K562 (cell line): ENCODE measurements around the gene SIGLEC5. TPM values are rescaled to one million over a fixed set of nuclear protein-coding genes. Genes with fewer than 3 reads are reported as not detected.

ENCODE experiments used
- CBFB ChIP-seq: sonication (generic); formaldehyde crosslinking; IDR thresholded peaks from 2 replicates; pipeline ENCODE4 v1.4.0; 2020; ENCODE audit warnings: mild to moderate bottlenecking, missing genetic modification reagents
- DPF2 ChIP-seq: fragments of 450-650 bp; IDR thresholded peaks from 2 replicates; pipeline ENCODE4 v1.6.1; 2016
- ETV1 ChIP-seq: fragments of 450-650 bp; conservative IDR thresholded peaks from 2 replicates; pipeline ENCODE4 v1.6.1; 2016; ENCODE audit warnings: missing genetic modification characterization, control low read depth, low read depth, missing compliant biosample characterization
- HCFC1 ChIP-seq: IDR thresholded peaks from 2 replicates; pipeline ENCODE4 v1.6.1; 2012; ENCODE audit warnings: low read depth, low read length, improper control_type of control experiment
- HDAC2 ChIP-seq: fragments of 450-650 bp; IDR thresholded peaks from 2 replicates; pipeline ENCODE4 v1.6.1; 2016; ENCODE audit warnings: mild to moderate bottlenecking
- HES1 ChIP-seq: fragments of 450-650 bp; IDR thresholded peaks from 2 replicates; pipeline ENCODE4 v1.6.1; 2016; ENCODE audit warnings: low read depth, mild to moderate bottlenecking, moderate library complexity
- HMGN3 ChIP-seq: IDR thresholded peaks from 2 replicates; pipeline ENCODE4 v1.6.1; 2011; ENCODE audit warnings: borderline replicate concordance, low read depth, mild to moderate bottlenecking, mixed read lengths, low read length; ENCODE audit not compliant: insufficient read length; ENCODE audit errors: extremely low read depth
- ILF3 ChIP-seq: fragments of 450-650 bp; IDR thresholded peaks from 2 replicates; pipeline ENCODE4 v1.6.1; 2018; ENCODE audit warnings: antibody characterized with exemption, mild to moderate bottlenecking, moderate library complexity, borderline replicate concordance
- KDM4B ChIP-seq, 2 experiments: fragments of 450-650 bp in 1 of 2; sonication (generic) in 1 of 2; IDR thresholded peaks; 2 replicates each; pipeline ENCODE4 v1.6.1; 2016 to 2017; ENCODE audit warnings: borderline replicate concordance in 2 of 2, antibody characterized with exemption in 1 of 2, low read depth in 1 of 2, mild to moderate bottlenecking in 1 of 2
- NCOA2 ChIP-seq, 2 experiments: fragments of 450-650 bp; IDR thresholded peaks; 2 replicates each; pipeline ENCODE4 v1.6.1; 2018; ENCODE audit warnings: mild to moderate bottlenecking in 2 of 2, moderate library complexity in 1 of 2; ENCODE audit not compliant: partially characterized antibody in 2 of 2
- NCOA6 ChIP-seq: fragments of 450-650 bp; IDR thresholded peaks from 2 replicates; pipeline ENCODE4 v1.6.1; 2017; ENCODE audit warnings: mild to moderate bottlenecking
- NFE2L1 ChIP-seq: fragments of 450-650 bp; IDR thresholded peaks from 2 replicates; pipeline ENCODE4 v1.6.1; 2016; ENCODE audit warnings: missing genetic modification characterization, low read depth, mild to moderate bottlenecking, missing compliant biosample characterization, moderate library complexity, borderline replicate concordance
- NFXL1 ChIP-seq: fragments of 450-650 bp; formaldehyde crosslinking; IDR thresholded peaks from 2 replicates; pipeline ENCODE4 v1.4.0; 2021; ENCODE audit warnings: mild to moderate bottlenecking
- NR4A1 ChIP-seq, 2 experiments: fragments of 250-450 bp in 1 of 2; fragments of 450-650 bp in 1 of 2; sonication (Bioruptor Pico) in 1 of 2; IDR thresholded peaks; 2 replicates each; pipeline versions ENCODE4 v1.4.0 to v1.6.1; 2016 to 2020; ENCODE audit warnings: mild to moderate bottlenecking in 2 of 2, missing compliant biosample characterization in 1 of 2, missing genetic modification characterization in 1 of 2, moderate library complexity in 1 of 2
- RBFOX2 ChIP-seq: fragments of 200-400 bp; formaldehyde crosslinking; IDR thresholded peaks from 2 replicates; pipeline ENCODE4 v1.6.1; 2017; ENCODE audit warnings: low read depth, mild to moderate bottlenecking, low read length, moderate library complexity
- RBM22 ChIP-seq: fragments of 200-400 bp; formaldehyde crosslinking; IDR thresholded peaks from 2 replicates; pipeline ENCODE4 v1.6.1; 2018; ENCODE audit warnings: low read length, low read depth; ENCODE audit not compliant: poor library complexity, severe bottlenecking
- RHOXF2B ChIP-seq: fragments of 250-450 bp; sonication (Bioruptor Pico); conservative IDR thresholded peaks from 2 replicates; pipeline ENCODE4 v1.5.1; 2021
- TAF7 ChIP-seq: fragments of 450-650 bp; IDR thresholded peaks from 2 replicates; pipeline ENCODE4 v1.6.1; 2016; ENCODE audit warnings: missing genetic modification characterization, missing compliant biosample characterization
- TBL1XR1 ChIP-seq, 2 experiments: IDR thresholded peaks; 2 replicates each; pipeline ENCODE4 v1.6.1; 2012; ENCODE audit warnings: improper control_type of control experiment in 2 of 2, low read length in 2 of 2, mild to moderate bottlenecking in 1 of 2
- THAP7 ChIP-seq: fragments of 250-450 bp; sonication (Bioruptor Pico); IDR thresholded peaks from 2 replicates; pipeline ENCODE4 v1.5.0; 2021
- ZNF175 ChIP-seq: fragments of 200-800 bp; sonication (Bioruptor generic); IDR thresholded peaks from 2 replicates; pipeline ENCODE4 v1.6.1; 2016; ENCODE audit warnings: low read depth, mild to moderate bottlenecking, missing genetic modification characterization, missing compliant biosample characterization
- ZNF24 ChIP-seq: fragments of 450-650 bp; IDR thresholded peaks from 2 replicates; pipeline ENCODE4 v1.6.1; 2016
- ZNF324 ChIP-seq: fragments of 250-450 bp; sonication (Bioruptor Pico); IDR thresholded peaks from 2 replicates; pipeline ENCODE4 v1.4.0; 2020; ENCODE audit warnings: mild to moderate bottlenecking
- ZNF780A ChIP-seq: fragments of 250-450 bp; sonication (Bioruptor Pico); IDR thresholded peaks from 2 replicates; pipeline ENCODE4 v1.5.0; 2021; ENCODE audit warnings: mild to moderate bottlenecking
- polyA plus RNA-seq, 8 experiments: library from polyadenylated mRNA; depleted of rRNA in 4 of 8; stranded (reverse) in 5 of 8; unstranded in 3 of 8; fragments of >200 nt; fragmentation: Nextera tagmentation in 2 of 8; fragmentation: Illumina TruSeq in 1 of 8; extraction: Ambion mirVana in 2 of 8; extraction: Trizol in 1 of 8; gene quantifications; 2 replicates each; pipeline versions ENCODE4 v1.2.1 to v1.2.3, GENCODE V29; 2011 to 2014; ENCODE audit warnings: inconsistent platforms in 1 of 8, missing spikeins in 1 of 8
- total RNA-seq, 7 experiments: library from RNA; depleted of rRNA in 6 of 7; stranded (reverse); fragments of >200 nt in 6 of 7; fragmentation: Illumina TruSeq in 2 of 7; extraction: Trizol in 2 of 7; gene quantifications; 2 replicates each; pipeline versions ENCODE4 v1.2.1 to v1.2.3, GENCODE V29; 2011 to 2021; ENCODE audit warnings: low replicate concordance in 1 of 7
- TF ChIP-seq, protein P1 (sequence below): fragments of 450-650 bp; conservative IDR thresholded peaks from 2 replicates; pipeline ENCODE4 v1.6.1; 2016; ENCODE audit warnings: missing genetic modification characterization, low read depth, mild to moderate bottlenecking, missing compliant biosample characterization, moderate library complexity
- TF ChIP-seq, protein P2 (sequence below): fragments of 250-450 bp; sonication (Bioruptor Pico); IDR thresholded peaks from 2 replicates; pipeline ENCODE4 v1.5.0; 2020; ENCODE audit warnings: mild to moderate bottlenecking, borderline replicate concordance

SIGLEC5 gene
- total and polyA plus RNA-seq, 9 of the 15 experiments (the other 6 are each of a cell fraction or from before 2014, with no cell fraction given): 0.14 TPM; not detected in 8

DNA sequence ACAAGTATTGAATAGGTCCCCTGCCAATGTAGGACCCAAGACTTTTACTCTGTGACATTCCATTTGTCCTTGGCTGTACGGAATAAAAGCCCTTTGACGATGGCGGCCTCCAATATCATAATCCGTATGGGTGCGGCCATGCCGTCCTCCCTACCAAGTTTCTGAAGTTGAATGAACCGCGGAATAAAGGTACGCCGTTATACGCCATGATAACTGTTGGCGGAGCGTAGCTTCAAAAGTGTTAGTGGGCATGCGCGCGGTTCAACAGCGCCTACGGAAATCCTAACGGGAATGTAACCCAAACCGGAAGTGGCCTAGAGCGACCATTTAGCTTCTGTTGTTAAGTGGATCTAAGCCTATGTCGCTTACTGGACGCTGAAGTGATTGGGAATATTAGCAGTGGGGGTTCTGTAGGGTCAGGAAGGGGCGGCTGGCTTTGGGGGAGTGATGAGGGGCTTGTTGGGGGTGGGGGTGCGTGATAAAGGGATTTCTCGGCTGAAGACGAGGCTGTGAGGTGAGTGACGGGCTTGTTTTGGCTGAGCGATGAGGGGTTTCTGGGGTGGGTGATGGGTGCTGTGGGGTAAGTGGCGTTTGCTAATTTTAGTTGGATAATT, 59.1 kb downstream of the SIGLEC5 start, which contains the start of gene ZNF175 (continued):
- TF ChIP-seq TBL1XR1 (IDR thresholded peaks at IDR 0.05; ENCODE audit: low read length in 2 of 2): no peak; a peak in 1 of 4 replicates
- no peak for TF ChIP-seq HMGN3
- TF ChIP-seq ZNF780A (CRISPR knock-in tag): no peak
- no peak for TF ChIP-seq ZNF324 (CRISPR knock-in tag)
- no peak for TF ChIP-seq KDM4B (IDR thresholded peaks at IDR 0.05; ENCODE audit: borderline replicate concordance in 2 of 2, low read depth in 1 of 2)
- TF ChIP-seq HES1: no peak
- peak; percentile 87 for TF ChIP-seq ETV1
- no peak for TF ChIP-seq ILF3
- TF ChIP-seq TAF7 (tag): no peak
- no peak for TF ChIP-seq ZNF24
- no peak for TF ChIP-seq RBM22
- no peak for TF ChIP-seq NFE2L1 (tag)
- TF ChIP-seq DPF2: no peak
- TF ChIP-seq NR4A1 (CRISPR knock-in tag; IDR thresholded peaks at IDR 0.05): no peak
- TF ChIP-seq NR4A1 (tag; IDR thresholded peaks at IDR 0.05): peak; percentile 33; the same call in 1 of the 2 replicates
- TF ChIP-seq HCFC1: peak; percentile 94
- TF ChIP-seq RHOXF2B: 0 out of 2 replicates have a peak, but pooled peaks have one; percentile 8
- TF ChIP-seq NCOA6: no peak
- no peak for TF ChIP-seq CBFB (CRISPR knock-in tag)
- TF ChIP-seq, protein P1, sequence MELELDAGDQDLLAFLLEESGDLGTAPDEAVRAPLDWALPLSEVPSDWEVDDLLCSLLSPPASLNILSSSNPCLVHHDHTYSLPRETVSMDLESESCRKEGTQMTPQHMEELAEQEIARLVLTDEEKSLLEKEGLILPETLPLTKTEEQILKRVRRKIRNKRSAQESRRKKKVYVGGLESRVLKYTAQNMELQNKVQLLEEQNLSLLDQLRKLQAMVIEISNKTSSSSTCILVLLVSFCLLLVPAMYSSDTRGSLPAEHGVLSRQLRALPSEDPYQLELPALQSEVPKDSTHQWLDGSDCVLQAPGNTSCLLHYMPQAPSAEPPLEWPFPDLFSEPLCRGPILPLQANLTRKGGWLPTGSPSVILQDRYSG (tag): peak; percentile 82
- TF ChIP-seq RBFOX2: no peak
- no peak for TF ChIP-seq ZNF175 (CRISPR knock-in tag)
- TF ChIP-seq NFXL1 (CRISPR knock-in tag): no peak
- TF ChIP-seq HDAC2: no peak
- TF ChIP-seq THAP7: no peak
- TF ChIP-seq, protein P2, sequence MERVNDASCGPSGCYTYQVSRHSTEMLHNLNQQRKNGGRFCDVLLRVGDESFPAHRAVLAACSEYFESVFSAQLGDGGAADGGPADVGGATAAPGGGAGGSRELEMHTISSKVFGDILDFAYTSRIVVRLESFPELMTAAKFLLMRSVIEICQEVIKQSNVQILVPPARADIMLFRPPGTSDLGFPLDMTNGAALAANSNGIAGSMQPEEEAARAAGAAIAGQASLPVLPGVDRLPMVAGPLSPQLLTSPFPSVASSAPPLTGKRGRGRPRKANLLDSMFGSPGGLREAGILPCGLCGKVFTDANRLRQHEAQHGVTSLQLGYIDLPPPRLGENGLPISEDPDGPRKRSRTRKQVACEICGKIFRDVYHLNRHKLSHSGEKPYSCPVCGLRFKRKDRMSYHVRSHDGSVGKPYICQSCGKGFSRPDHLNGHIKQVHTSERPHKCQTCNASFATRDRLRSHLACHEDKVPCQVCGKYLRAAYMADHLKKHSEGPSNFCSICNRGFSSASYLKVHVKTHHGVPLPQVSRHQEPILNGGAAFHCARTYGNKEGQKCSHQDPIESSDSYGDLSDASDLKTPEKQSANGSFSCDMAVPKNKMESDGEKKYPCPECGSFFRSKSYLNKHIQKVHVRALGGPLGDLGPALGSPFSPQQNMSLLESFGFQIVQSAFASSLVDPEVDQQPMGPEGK (CRISPR knock-in tag): no peak
- no peak for TF ChIP-seq NCOA2 (IDR thresholded peaks at IDR 0.05; ENCODE audit: partially characterized antibody in 2 of 2)
